HG03066 (cell line): ENCODE results near the gene NUMB.

Source experiments
- ATAC-seq: cut with Tn5 transposase; IDR thresholded peaks from one replicate; pipeline ENCODE4 v1.9.1; 2021; ENCODE audit warnings: low read depth; ENCODE audit not compliant: unreplicated experiment

NUMB gene

GRCh38 chr14:73458183-73458976 is at the start of gene NUMB:
NUMB (minus strand) TSS chr14:73458546; CDS start chr14:73355751, 102,795 bp downstream.
- ATAC-seq, result peak; percentile 92

DNA sequence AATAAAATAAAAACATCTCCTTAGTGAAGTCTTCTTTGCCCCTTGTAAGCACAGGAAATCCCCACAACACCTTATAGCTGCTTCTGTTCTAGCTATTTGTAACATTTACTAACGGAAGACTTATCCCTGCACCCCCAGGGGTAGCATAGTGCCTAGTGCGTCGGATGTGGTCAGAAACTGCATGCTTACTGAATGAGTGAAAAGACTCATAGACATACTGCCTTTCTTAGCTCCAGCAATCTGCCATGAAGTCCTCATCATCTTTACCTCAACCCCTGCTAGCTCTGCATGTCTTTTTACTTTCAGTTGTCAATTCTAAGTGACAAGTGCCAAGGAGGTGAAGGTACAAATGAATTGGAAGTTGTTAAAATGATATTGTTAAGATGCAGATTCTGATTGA is 45.3 kb upstream of the NUMB start:
- no peak for ATAC-seq

DNA sequence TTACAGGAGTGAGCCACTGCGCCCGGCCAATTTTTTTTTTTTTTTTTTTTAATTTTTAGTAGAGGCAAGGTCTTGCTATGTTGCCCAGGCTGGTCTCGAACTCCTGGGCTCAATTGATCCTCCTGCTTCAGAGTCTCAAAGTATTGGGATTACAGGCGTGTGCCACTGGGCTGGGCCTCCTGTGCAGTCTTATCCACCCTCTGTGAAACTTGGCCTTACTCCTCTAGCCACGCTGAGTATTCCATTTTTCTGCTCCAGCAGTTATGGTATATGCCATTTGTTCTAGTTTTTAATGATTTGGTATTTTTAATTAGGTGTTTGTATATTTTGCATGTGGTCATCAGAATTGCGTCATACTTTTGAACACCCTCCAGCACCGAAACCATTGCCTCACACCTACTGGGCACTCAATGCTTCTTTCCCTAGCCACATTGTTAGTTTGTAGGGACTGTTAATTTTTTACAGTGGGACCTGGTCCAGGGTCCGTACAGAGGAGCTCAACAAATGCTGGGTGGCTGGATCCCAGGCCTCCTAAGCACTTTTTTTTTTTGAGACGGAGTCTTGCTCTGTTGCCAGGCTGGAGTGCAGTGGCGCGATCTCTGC is 43.8 kb upstream of the NUMB start:
- ATAC-seq, result no peak

GRCh38 chr14:73500360-73500759 is 42.0 kb upstream of the NUMB start:
- ATAC-seq, result no peak

GRCh38 chr14:73494593-73494992 is 36.2 kb upstream of the NUMB start:
- ATAC-seq, result no peak

GRCh38 chr14:73492670-73493069 is 34.3 kb upstream of the NUMB start:
- no peak for ATAC-seq

DNA sequence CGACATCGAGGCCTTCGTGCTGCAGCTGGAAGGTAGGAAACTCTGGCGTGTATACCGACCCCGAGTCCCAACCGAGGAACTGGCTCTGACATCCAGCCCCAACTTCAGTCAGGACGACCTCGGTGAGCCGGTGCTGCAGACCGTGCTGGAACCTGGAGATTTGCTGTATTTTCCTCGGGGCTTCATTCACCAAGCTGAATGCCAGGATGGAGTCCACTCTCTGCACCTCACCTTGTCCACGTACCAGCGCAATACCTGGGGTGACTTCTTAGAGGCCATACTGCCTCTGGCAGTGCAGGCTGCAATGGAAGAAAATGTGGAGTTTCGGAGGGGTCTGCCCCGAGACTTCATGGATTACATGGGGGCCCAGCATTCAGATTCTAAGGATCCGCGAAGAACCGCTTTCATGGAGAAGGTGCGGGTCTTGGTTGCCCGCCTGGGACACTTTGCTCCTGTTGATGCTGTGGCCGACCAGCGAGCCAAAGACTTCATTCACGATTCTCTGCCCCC is 33.8 kb upstream of the NUMB start:
- no peak for ATAC-seq

DNA sequence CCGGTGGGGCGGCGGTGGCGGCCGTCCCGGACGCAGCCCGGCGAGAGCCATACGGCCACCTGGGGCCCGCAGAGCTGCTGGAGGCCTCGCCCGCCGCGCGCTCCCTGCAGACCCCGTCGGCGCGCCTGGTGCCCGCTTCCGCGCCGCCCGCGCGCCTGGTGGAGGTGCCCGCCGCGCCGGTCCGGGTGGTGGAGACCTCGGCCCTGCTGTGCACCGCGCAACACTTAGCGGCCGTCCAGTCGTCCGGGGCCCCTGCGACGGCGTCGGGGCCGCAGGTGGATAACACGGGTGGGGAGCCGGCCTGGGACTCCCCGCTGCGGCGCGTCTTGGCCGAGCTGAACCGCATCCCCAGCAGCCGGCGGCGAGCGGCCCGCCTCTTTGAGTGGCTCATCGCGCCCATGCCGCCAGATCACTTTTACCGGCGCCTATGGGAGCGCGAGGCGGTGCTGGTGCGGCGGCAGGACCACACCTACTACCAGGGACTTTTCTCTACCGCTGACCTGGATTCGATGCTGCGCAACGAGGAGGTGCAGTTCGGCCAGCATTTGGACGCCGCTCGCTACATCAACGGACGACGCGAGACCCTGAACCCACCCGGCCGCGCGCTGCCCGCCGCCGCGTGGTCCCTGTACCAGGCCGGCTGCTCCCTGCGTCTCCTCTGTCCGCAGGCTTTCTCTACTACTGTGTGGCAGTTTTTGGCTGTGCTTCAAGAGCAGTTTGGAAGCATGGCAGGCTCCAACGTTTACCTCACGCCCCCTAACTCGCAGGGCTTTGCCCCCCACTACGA is 33.1 kb upstream of the NUMB start:
- ATAC-seq, result peak; percentile 56

GRCh38 chr14:73489481-73490175 is 31.3 kb upstream of the NUMB start:
- no peak for ATAC-seq

DNA sequence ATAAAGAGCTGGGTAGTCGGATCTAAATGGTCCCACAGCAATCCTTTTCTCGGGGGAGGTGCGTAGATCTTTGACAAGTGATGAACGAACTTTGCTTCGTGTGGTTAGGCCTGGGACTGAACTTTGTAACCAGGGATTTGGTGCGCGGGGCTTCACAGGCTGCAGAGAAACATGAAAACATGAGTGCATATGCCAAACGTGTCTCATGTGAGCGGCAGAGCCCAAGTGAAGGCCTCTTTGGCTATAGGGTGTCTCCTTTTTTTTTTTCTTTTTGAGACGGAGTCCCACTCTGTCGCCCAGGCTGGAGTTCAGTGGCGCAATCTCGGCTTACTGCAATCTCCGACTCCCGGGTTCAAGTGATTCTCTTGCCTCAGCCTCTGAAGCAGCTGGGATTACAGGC is 20.3 kb upstream of the NUMB start:
- ATAC-seq, result no peak

DNA sequence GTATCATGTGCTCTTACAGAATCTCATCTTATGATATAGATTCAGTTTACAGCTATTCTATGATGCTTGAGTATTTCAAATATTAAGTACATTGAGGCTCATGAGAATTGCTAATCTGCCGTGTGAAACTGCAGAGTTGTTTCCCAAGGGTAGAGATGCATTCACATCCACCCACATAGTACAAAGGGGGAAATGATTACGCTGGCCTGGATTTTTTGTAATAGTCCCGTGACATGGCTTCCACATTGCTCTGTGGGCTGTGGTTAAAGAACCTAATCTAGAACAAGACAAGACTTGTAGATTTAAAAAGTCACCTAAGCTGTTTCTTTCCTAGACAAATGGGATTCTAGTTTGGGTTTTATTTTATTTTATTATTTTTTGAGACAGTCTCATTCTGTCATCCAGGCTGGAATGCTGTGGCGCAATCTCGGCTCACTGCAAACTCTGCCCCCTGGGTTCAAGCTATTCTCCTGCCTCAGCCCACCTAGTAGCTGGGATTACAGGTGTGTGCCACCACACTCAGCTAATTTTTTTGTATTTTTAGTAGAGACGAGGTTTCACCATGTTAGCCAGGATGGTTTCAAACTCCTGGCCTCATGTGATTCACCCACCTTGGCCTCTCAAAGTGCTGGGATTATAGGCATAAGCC is 19.4 kb upstream of the NUMB start:
- ATAC-seq, result peak; percentile 75

DNA sequence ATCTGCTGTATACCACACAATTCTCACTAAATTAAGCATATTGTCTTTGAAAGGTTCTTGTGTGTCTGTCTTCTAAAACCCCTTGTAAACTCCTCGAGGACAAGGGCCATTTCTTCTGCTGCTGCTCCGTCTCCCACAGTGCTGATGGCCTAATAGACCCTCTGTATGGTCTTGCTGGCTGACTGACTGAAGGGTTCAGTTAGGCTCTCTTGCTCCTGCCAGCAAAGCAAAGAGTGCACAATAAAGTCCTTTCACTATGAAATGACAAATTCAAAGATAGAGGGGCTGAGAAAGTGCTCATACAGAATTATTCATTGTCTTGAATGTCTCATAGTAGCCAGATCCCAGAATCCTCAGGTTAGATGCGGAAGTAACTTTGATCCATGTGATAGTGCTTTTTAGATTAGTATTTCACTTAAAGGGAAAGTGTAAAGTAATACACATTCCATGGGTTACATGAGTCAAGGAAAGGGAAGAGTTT is 18.1 kb upstream of the NUMB start:
- no peak for ATAC-seq

- ATAC-seq, result no peak
These were observed 16.6 kb upstream of the NUMB start for GRCh38 chr14:73474952-73475351.

DNA sequence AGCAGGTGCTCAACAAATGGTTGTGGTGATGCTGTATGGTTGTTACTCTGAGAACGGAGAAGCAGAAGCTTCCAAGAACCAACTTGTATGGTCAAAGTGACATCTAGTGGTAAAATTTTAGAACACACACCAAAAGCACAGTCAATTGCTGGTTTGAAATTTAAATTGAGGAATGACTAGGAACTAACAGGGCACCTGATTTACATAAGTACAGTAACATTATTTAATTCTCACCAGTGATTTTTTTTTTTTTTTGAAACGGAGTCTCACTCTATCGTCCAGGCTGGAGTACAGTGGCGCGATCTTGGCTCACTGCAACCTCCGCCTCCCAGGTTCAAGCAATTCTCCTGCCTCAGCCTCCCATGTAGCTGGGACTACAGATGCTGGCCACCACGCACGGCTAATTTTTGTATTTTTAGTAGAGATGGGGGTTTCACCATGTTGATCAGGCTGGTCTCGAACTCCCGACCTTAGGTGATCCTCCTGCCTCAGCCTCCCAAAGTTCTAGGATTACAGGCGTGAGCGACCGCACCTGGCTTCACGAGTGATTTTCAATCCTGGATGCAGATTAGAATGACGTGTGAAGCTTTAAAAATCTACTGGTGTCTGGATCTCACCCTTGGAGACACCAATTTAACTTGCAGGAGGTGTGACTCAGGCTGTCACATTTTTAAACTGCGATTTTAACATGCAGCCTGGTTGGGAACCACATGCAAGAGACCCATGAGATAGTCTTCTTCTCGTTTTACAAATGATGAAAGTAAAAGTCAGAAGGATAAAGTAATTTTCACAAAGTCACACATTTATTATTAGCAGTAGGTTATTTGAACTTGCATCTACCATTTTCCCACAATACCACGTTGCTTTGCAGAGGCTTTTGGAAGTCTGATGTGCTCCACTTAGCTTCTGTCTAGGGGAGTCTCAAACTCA is 14.1 kb upstream of the NUMB start:
- no peak for ATAC-seq

DNA sequence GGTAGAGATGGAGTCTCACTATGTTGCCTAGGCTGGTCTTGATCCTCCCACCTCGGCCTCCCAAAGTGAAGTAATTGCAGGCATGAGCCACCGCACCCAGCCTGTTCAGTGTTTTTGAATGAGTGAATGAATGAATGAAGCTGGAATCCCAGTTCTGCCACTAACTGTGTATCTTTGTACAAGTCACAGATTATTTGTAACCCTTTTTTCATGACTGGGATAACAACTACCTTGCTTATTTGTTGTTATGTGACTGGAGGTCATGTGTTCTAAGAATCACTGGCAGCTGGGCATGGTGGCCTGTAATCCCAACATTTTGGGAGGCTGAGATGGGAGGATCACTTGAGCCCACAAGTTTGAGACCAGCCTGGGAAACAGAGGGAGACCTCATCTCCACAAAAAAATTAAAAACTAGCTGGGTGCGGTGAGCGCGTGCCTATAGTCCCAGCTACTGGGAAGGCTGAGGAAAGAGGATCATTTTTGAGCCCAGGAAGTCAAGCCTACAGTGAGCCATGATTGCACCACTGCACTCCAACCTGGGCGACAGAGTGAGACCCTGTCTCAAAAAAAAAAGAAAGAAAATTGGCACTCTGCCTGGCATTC is 13.3 kb upstream of the NUMB start:
- no peak for ATAC-seq

- no peak for ATAC-seq
These were observed 10.6 kb upstream of the NUMB start for GRCh38 chr14:73468828-73469375.

DNA sequence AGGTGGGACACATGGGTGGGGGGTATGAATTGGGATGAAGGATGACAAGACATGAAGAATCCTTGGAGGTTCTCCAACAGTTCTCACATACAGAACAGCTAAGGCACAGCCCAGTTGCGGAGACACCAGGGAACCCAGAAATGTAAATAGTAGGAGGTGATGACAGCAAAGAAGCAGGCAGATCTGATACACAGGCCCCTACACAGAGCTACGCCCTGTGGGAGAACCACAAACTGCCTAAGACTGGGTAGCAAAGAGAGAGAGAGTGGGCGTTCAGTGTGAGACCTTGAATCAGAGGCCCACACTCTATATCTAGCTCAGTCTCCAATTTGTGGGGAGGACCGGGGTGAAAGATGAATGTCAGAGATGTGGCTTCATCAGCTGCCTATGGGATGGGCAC is 9.5 kb upstream of the NUMB start:
- no peak for ATAC-seq

DNA sequence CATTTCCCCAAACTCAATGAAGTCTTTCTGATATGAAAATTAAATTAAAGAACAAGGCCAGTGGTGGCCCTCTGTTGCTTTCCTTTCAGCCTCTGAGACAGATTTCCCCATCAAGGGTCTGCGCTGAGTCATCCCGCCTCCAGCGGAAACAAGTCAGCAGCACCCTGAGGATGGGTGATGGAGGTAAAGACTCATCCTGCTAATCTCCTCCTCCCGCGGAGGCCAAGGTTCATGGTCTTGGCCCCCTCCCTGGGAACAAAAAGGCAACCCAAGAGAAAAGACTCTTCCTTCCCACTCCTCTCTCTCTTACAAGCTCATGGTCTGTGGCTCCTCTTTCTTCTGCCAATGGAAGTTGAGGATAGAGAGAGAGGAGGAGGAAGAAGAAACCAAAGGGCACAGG is 9.0 kb upstream of the NUMB start:
- ATAC-seq, result no peak
